GM10248 (cell line): ENCODE results near the gene KCND3.

ENCODE experiments used
- CTCF ChIA-PET: fragments of 300-600 bp; sonication (Branson Sonifier 250); formaldehyde crosslinking; extraction: SDS; loops from one replicate; lab custom pipeline; 2021; ENCODE audit warnings: antibody characterized with exemption; lab: Yijun Ruan, JAX
- POLR2A ChIA-PET: fragments of 350-650 bp; sonication (Branson Sonifier 250); formaldehyde crosslinking; extraction: SDS; loops from one replicate; lab custom pipeline; 2020; ENCODE audit warnings: antibody characterized with exemption; lab: Yijun Ruan, JAX
- DNase-seq: peaks from one replicate; pipeline ENCODE4 v3.0.0; 2012; ENCODE audit errors: extremely low spot score
- TF ChIP-seq, protein P1 (sequence below): IDR thresholded peaks from 2 replicates; pipeline ENCODE4 v1.5.1; 2012; ENCODE audit warnings: mild to moderate bottlenecking, low read depth; ENCODE audit errors: extremely low read depth, missing control alignments, control extremely low read depth

The KCND3 gene

DNA sequence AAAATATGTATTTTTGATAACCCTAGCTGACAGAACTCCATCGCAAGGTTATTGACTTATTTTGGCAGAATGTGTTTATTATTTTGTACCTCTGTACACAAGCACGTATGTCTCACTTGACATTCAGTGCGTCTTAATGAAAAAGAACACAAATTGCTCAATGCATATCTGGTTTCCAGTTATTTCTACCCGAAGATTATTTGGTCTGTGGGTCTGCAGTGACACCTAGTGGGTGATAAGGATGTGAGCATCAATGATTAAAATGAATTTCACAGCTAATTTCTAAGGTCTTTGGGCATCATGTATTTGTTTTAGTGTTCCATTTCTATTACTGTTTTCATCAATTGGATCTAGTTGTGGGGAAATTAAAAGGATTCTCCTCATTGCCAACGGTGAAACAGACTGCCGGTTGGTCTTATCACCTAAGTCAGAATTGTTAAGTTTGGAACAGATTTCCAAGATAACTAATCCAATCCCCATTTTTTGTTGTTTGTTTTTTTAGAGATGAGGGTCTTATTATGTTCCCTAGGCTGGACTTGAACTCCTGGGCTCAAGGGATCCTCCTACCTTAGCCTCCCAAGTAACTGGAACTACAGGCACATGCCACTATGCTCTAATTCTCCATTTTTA, 219.8 kb downstream of the KCND3 start:
- ChIA-PET CTCF (interaction anchor here (0.7 to 5.8 kb wide), 45 partner anchors 8 to 739 kb away, joined by 3 to 61 read pairs (median 4); partner anchors contain the start of genes ADORA3, ATP5PB, C1orf162 and DDX20), POLR2A (no interaction called here)
- DNase-seq: peak; percentile 53
- TF ChIP-seq, protein P1, sequence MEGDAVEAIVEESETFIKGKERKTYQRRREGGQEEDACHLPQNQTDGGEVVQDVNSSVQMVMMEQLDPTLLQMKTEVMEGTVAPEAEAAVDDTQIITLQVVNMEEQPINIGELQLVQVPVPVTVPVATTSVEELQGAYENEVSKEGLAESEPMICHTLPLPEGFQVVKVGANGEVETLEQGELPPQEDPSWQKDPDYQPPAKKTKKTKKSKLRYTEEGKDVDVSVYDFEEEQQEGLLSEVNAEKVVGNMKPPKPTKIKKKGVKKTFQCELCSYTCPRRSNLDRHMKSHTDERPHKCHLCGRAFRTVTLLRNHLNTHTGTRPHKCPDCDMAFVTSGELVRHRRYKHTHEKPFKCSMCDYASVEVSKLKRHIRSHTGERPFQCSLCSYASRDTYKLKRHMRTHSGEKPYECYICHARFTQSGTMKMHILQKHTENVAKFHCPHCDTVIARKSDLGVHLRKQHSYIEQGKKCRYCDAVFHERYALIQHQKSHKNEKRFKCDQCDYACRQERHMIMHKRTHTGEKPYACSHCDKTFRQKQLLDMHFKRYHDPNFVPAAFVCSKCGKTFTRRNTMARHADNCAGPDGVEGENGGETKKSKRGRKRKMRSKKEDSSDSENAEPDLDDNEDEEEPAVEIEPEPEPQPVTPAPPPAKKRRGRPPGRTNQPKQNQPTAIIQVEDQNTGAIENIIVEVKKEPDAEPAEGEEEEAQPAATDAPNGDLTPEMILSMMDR: peak; percentile 78

DNA sequence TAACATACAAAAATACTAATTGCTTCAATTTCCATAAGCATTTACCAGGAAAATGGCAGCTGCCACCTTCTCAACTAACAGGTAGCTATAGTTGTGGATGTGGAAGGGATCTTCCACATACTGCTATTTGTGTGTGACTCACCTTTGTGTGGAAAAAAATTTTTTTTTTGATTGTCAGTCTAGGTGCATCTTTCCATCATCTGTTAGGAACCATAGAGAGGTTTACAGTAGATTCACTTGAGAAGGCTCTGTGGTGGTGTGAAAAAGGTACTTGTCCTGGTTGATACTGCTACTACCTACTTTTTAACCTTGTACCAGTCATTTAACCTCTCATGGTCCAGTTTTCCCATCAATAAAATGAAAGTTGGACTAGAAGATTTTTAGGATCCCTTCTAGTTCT, 220.8 kb downstream of the KCND3 start:
- DNase-seq: no peak

DNA sequence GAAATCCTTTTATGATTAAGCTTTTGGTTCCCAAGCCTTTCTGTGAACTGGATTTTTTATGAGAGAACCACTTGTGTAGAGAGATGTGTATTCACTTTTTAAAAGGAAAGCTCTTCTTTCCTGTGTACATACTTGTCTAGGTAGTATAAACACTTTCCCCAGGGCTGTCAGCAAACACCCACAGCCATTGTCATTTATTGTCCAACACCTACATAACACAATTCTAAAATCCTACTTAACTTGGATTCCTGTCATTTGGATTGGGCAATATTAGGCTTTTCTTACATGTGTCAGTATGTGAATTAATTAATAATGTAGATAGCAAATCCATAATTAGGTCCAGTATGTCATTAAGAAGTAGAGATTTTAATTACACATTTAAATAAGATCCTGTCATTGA, 221.4 kb downstream of the KCND3 start:
- ChIA-PET POLR2A (no interaction called here), CTCF (interaction anchor here (1.0 to 5.8 kb wide), 18 partner anchors 11 to 986 kb away, joined by 3 to 61 read pairs (median 5); partner anchors contain the start of genes ADORA3, DDX20, INKA2 and TMIGD3)
- TF ChIP-seq, protein P1: no peak
- no peak for DNase-seq

More for the DNA sequence above, 220.8 kb downstream of the KCND3 start:
- CTCF ChIA-PET: interaction anchor here (0.7 to 5.8 kb wide), 27 partner anchors 9 to 738 kb away, joined by 3 to 61 read pairs (median 5); partner anchors contain the start of genes ADORA3, ATP5PB, C1orf162 and DDX20
- POLR2A ChIA-PET: no interaction called here
- TF ChIP-seq, protein P1: no peak

DNA sequence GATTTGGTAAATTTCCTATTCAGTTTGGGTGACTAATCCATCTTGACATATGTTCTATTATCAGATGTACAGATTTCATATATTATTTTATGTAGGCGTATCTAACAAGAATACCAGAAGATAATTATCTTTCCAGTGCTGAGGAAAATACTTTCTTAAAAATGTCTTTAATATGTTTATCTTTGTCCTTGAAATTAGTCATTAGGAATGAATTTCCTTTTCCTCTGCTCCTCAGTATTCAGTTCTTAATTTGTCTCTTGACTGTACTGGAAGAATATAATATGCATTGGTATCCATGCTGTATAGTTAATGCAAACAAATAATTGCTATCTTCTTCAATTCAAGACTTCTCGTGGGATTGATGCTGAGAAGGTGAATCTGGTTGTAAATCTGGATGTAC, 227.1 kb downstream of the KCND3 start:
- POLR2A ChIA-PET: no interaction called here
- CTCF ChIA-PET: interaction anchor here (0.8 to 1.3 kb wide), 2 partner anchors 15 to 255 kb away, joined by 3 to 4 read pairs; no protein-coding TSS in a partner anchor
- TF ChIP-seq, protein P1: no peak
- no peak for DNase-seq

DNA sequence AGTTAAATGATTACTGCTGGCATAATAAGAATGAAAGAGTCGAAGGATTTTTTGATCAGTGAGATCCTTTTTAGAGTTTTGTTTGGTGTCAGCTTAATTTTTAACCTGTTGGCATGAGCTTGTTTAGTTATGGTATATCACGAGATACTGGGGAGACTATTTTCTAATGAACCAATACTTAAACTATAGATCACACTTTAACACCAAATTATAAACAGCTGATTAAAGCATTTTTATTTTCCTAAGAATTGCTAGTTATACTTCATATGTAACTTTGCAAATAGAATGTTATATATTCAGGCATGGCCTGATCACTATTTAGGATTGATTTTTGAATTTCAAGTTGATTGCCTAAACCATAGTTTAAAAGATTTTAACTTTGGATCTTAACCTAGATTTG, 227.8 kb downstream of the KCND3 start:
- no peak for DNase-seq
- TF ChIP-seq, protein P1: no peak
- POLR2A ChIA-PET: interaction anchor here (1.0 kb wide), 1 partner anchor 10 kb away, joined by 3 read pairs; no protein-coding TSS in a partner anchor
- CTCF ChIA-PET: no interaction called here

DNA sequence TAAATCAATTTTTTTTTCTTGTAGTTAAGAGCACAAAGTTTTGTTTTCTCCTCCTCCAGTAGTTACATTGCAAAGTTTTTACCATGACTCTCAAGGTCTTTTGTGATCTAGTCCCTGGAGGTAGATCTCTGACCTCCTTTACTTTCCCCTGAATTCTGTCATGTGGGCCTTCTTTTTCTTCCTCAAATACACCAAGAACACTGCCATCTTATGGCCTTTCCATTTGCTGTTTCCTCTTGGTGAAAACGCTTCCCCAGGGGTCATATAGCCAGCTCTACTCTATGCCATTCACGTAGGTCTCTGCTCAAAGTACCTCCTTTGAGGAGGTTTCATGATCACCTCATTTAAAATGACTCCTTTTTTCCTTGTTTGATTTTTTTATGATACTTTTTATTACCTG, 231.1 kb downstream of the KCND3 start:
- ChIA-PET CTCF (interaction anchor here (5.0 kb wide), 1 partner anchor 9 kb away, joined by 56 read pairs; no protein-coding TSS in a partner anchor), POLR2A (no interaction called here)
- TF ChIP-seq, protein P1: no peak
- DNase-seq: no peak
